ENCODE results near the gene HSDL1.

GRCh38 chr16:84103678-84104077 lies 41.3 kb downstream of the HSDL1 start:
- no peak for TF ChIP-seq EZH2 (IDR thresholded peaks at IDR 0.05; ENCODE audit: insufficient read depth, poor library complexity, severe bottlenecking)
- TF ChIP-seq EZH2phosphoT487 (IDR thresholded peaks at IDR 0.05; ENCODE audit: insufficient read depth, low read depth), result no peak

Data from GM23248 (cell line).